ENCODE measurements around the gene GNS. TPM values are rescaled to one million over a fixed set of nuclear protein-coding genes. Genes with fewer than 3 reads are reported as not detected.
"Not testable (repeated sequence)": the region's sequence is repeated elsewhere in the genome, so short reads cannot be mapped to it uniquely, and the experiment has no call there.

Gene GNS
- total RNA-seq, 3 donors from 2014 or later = 57.4 to 79.2 (median 72.9) TPM

DNA sequence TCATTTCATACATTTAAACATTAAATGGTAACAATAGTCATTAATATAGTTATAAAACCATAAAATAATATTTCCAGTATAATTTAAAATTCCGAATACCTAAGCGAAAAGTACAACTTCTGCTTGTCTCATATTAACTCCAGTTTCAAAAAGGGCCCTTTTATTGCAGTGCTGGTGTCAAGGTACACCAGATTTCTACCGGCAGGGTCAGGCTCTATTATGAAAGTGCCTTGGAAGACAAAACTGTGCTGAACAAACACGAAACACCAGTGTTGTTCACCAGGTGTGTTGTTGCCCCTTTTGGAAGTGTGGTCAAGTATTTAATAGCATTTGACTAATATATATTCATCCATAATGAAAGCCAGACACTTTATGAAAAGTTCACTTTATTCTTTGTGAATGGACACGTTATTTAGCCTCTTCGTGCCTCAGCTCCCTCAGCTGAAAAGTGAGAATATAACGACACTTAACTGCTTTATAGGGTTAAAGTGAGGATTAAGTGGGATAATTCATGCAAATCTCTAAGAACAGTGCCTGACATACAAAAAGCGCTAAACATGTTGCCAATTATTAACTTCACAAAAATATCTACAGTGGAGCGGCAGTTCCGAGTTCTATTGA lies 20.3 kb upstream of the GNS start:
- no peak for DNase-seq
- intact Hi-C loops (cut with DNase I, micrococcal nuclease) = no loop called here
- TF ChIP-seq, protein P1, sequence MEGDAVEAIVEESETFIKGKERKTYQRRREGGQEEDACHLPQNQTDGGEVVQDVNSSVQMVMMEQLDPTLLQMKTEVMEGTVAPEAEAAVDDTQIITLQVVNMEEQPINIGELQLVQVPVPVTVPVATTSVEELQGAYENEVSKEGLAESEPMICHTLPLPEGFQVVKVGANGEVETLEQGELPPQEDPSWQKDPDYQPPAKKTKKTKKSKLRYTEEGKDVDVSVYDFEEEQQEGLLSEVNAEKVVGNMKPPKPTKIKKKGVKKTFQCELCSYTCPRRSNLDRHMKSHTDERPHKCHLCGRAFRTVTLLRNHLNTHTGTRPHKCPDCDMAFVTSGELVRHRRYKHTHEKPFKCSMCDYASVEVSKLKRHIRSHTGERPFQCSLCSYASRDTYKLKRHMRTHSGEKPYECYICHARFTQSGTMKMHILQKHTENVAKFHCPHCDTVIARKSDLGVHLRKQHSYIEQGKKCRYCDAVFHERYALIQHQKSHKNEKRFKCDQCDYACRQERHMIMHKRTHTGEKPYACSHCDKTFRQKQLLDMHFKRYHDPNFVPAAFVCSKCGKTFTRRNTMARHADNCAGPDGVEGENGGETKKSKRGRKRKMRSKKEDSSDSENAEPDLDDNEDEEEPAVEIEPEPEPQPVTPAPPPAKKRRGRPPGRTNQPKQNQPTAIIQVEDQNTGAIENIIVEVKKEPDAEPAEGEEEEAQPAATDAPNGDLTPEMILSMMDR (IDR thresholded peaks at IDR 0.05) = no peak
- no peak overlapping the region for H3K4me3 ChIP-seq
- H3K9me3 ChIP-seq = peaks cover 18% of the 10 kb centered on the region
- no peaks in the 10 kb centered on the region for H3K4me1 ChIP-seq (ENCODE audit: low read depth)
- peak; percentile 15 for ATAC-seq
- H3K36me3 ChIP-seq (ENCODE audit: low read depth) = no peaks in the 10 kb centered on the region

DNA sequence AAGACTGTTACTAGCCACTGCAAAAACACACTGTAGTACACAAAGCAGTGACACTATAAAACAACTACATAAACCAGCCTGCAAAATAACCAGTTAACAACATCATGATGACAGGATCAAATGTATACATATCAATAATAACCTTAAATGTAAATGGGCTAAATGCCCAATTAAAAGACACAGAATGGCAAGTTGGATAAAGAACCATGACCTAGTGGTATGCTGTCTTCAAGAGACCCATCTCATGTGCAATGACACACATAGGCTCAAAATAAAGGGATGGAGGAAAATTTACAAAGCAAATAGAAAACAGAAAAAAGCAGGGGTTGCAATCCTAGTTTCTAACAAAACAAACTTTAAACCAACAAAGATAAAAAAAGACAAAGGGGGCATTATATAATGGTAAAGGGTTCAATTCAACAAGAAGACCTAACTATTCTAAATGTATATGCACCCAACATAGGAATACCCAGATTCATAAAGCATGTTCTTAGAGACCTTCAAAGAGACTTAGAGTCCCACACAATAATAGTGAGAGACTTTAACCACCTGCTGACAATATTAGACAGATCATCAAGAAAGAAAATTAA lies 16.0 kb upstream of the GNS start:
- DNase-seq; intact Hi-C loops (cut with DNase I, micrococcal nuclease); H3K4me1 ChIP-seq (ENCODE audit: low read depth); H3K36me3 ChIP-seq (ENCODE audit: low read depth); H3K4me3 ChIP-seq; ATAC-seq: not testable (repeated sequence)
- peaks cover 19% of the 10 kb centered on the region for H3K9me3 ChIP-seq

DNA sequence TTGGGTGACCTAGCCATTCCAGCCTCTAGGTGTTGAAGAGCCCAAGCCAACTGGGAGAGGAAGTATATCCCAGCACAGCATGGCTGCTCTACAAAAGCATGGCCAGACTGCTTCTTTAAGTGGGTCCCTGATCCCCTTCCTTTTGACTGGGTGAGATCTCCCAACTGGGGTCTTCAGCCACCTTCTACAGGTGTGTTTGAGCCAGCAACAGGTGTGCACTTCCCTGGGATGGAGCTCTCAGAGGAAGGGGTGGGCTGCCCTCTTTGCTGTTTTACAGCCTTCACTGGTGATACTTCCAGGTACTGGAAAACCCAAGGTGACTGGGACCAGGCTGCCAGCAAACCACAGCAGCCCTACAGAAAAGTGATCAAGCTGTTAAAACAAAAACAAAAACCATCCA lies 14.2 kb upstream of the GNS start:
- H3K4me3 ChIP-seq = no peak overlapping the region
- TF ChIP-seq, protein P1 (IDR thresholded peaks at IDR 0.05) = no peak
- DNase-seq = no peak
- peaks cover 19% of the 10 kb centered on the region for H3K9me3 ChIP-seq
- intact Hi-C loops (cut with DNase I, micrococcal nuclease) = no loop called here
- no peaks in the 10 kb centered on the region for H3K4me1 ChIP-seq (ENCODE audit: low read depth)
- H3K36me3 ChIP-seq (ENCODE audit: low read depth) = no peaks in the 10 kb centered on the region
- no peak for ATAC-seq

DNA sequence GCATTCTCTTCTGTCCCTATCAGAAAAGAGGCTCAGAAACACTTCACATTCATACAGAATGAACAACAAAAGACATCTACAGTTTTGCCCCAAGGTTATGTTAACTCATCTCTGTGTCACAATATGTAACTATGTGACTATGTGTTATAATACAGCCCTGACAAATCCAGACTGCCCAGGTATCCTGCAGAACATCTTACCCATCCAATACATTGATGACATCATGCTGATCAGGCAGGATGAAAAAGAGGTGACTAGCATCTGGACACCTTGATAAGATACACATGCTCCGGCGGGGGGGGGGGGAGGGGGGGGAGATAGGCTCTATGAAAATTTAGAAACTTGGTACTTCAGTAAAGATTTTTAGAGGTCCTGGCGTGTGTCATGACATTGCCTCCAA lies 8.3 kb upstream of the GNS start:
- Histone ChIP-seq H3K9me3 (no peaks in the 10 kb centered on the region), H3K4me1 (ENCODE audit: low read depth) (no peaks in the 10 kb centered on the region), H3K36me3 (ENCODE audit: low read depth) (no peaks in the 10 kb centered on the region), H3K4me3 (no peak overlapping the region)
- DNase-seq = no peak
- TF ChIP-seq, protein P1 (IDR thresholded peaks at IDR 0.05) = no peak
- no peak for ATAC-seq
- intact Hi-C loops (cut with DNase I, micrococcal nuclease) = no loop called here

DNA sequence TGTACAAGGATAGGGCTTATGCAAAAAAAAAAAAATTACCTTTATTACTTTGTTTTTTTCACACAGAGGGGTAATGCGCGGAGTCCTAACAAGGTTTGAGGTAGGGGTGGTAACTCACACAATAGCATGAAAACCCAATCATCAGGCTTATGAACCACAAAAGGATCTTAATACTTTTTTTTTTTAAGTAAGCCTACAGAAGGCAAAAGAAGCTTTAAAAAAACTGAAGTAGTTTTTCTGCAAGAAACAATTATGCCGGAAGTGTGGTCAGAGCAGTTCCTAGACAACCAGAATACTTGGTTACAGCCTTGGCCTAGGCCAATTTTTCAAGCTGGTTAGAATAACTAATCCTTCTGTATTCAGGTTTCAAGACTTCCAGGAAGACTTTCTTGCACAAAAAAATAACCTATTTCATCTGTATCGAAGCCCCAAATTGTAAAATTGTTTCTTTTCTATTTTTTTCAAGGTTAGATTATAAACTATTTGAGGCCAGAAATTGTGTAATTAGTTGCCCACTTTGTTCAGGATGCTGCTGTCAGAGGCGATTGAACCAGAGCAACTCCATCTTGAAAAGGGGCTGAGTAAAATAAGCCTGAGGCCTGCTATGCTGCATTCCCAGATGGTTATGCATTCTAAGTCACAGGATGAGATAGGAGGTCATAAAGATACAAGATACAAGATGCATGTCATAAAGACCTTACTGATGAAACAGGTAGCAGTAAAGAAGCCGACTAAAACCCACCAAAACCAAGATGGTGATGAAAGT lies 1.8 kb upstream of the GNS start:
- Histone ChIP-seq H3K9me3 (no peaks in the 10 kb centered on the region), H3K4me3 (no peak overlapping the region), H3K36me3 (ENCODE audit: low read depth) (no peaks in the 10 kb centered on the region), H3K4me1 (ENCODE audit: low read depth) (peaks cover 7% of the 10 kb centered on the region)
- TF ChIP-seq, protein P1 (IDR thresholded peaks at IDR 0.05) = no peak
- ATAC-seq (no peak), DNase-seq (no peak)
- intact Hi-C loops (cut with DNase I, micrococcal nuclease) = no loop called here

DNA sequence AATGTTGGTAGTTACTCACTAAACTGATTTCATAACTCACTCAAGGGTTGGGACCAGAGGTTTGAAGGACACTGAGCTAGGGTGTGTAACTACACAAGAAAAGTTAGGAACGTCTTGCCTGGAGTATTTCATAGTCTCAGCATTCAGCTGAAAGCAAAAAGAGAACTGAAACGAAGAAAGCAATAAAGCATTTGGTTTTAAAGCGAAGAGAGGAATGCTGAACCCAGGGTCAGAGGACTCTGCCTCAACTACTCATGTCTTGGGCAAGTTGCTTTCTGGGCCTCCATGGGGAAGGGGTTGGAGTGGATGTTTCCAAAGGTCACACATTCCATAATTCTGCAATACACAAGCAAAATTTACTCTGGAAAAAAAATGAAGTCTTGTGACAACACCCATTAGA lies 1.4 kb downstream of the GNS start:
- no peak for ATAC-seq
- intact Hi-C loops (cut with DNase I, micrococcal nuclease) = no loop called here
- H3K4me3 ChIP-seq = no peak overlapping the region
- H3K4me1 ChIP-seq (ENCODE audit: low read depth) = peaks cover 7% of the 10 kb centered on the region
- H3K36me3 ChIP-seq (ENCODE audit: low read depth) = no peaks in the 10 kb centered on the region
- TF ChIP-seq, protein P1 (IDR thresholded peaks at IDR 0.05) = no peak
- no peaks in the 10 kb centered on the region for H3K9me3 ChIP-seq
- no peak for DNase-seq

Measured in mucosa of descending colon (tissue), 3 donors.